Ishikawa (cell line): ENCODE measurements around the gene CACNA1E.

ENCODE experiments used
- CEBPB ChIP-seq: IDR thresholded peaks from 2 replicates; pipeline ENCODE4 v1.6.1; 2012
- CREB1 ChIP-seq: IDR thresholded peaks from 2 replicates; pipeline ENCODE4 v1.6.1; 2012; ENCODE audit warnings: low read depth
- EP300 ChIP-seq: IDR thresholded peaks from 2 replicates; pipeline ENCODE4 v1.6.1; 2012; ENCODE audit warnings: borderline replicate concordance
- FOXM1 ChIP-seq: IDR thresholded peaks from 2 replicates; pipeline ENCODE4 v1.6.1; 2012; ENCODE audit warnings: low read depth, borderline replicate concordance
- MAX ChIP-seq: IDR thresholded peaks from 2 replicates; pipeline ENCODE4 v1.6.1; 2012
- NFIC ChIP-seq: IDR thresholded peaks from 2 replicates; pipeline ENCODE4 v1.6.1; 2012
- RAD21 ChIP-seq: IDR thresholded peaks from 2 replicates; pipeline ENCODE4 v1.6.1; 2012; ENCODE audit warnings: low read depth
- REST ChIP-seq: IDR thresholded peaks from 2 replicates; pipeline ENCODE4 v1.6.1; 2012; ENCODE audit warnings: low read depth, mild to moderate bottlenecking
- TAF1 ChIP-seq: IDR thresholded peaks from 2 replicates; pipeline ENCODE4 v1.6.1; 2012; ENCODE audit warnings: low read depth, mild to moderate bottlenecking
- TCF12 ChIP-seq: IDR thresholded peaks from 2 replicates; pipeline ENCODE4 v1.6.1; 2012; ENCODE audit warnings: low read depth
- TEAD4 ChIP-seq: IDR thresholded peaks from 2 replicates; pipeline ENCODE4 v1.6.1; 2012
- USF1 ChIP-seq: IDR thresholded peaks from 2 replicates; pipeline ENCODE4 v1.6.1; 2012
- YY1 ChIP-seq: IDR thresholded peaks from 2 replicates; pipeline ENCODE4 v1.6.1; 2012; ENCODE audit warnings: low read depth
- ZBTB7A ChIP-seq: IDR thresholded peaks from 2 replicates; pipeline ENCODE4 v1.6.1; 2012; ENCODE audit warnings: low read depth

- no peak for TF ChIP-seq TEAD4
- TF ChIP-seq TAF1 = no peak
- no peak for TF ChIP-seq REST
- no peak for TF ChIP-seq EP300
- TF ChIP-seq RAD21 = no peak
- no peak for TF ChIP-seq MAX
- no peak for TF ChIP-seq ZBTB7A
- TF ChIP-seq YY1 = no peak
- TF ChIP-seq USF1 = no peak
- TF ChIP-seq TCF12 = no peak
- no peak for TF ChIP-seq CREB1
- no peak for TF ChIP-seq NFIC
- TF ChIP-seq FOXM1 = no peak
- TF ChIP-seq CEBPB = no peak
Measured at GRCh38 chr1:181482521-181483284, 614 bp upstream of the CACNA1E start.
